Heart left ventricle (tissue), 13 donors: ENCODE measurements around the gene NCOR1.

Source experiments
- POLR2A ChIP-seq, 2 donors: fragments of 450-650 bp; IDR thresholded peaks; one replicate each; pipeline ENCODE4 v1.6.1; 2017; ENCODE audit warnings: antibody characterized with exemption in 2 of 2, mild to moderate bottlenecking in 2 of 2, moderate library complexity in 2 of 2
- TF ChIP-seq, protein P1 (sequence below), 12 donors: fragments of 200-600 bp; sonication (generic) in 4 of 12; IDR thresholded peaks; one replicate each; pipeline versions ENCODE4 v1.5.0 to v1.8.0; 2018 to 2022; ENCODE audit warnings: antibody characterized with exemption in 12 of 12, mild to moderate bottlenecking in 5 of 12
- donor health status: ischemic (EF 13 %, LVEDD 7.1; RV severe dilation, severe dysfunction).
- donor health status: DM: no; HTN: yes; CAD: no.
- donor health status: DM: no; HTN: no; CAD: no.
- donor health status: ischemic (EF 25% LVEDD 6.9; RV normal size, moderate dysfunction).
- donor health status: ischemic (EF 25% LVEDD 5.7; RV mildly dilated, moderate dysfunction).
- donor health status: ischemic (EF 35%, LVEDD 5.7; RV mildly dilated, moderate dysfunction).
- donor health status: nonischemic (EF 11% LVEDD 7.7; RV severe dilation, severe dysfunction).
- donor health status: DM: yes; HTN: yes; CAD: no.
- donor health status: PGD.
- donor health status: ischemic (EF 29% LVEDD 5.4; RV normal size, mild dysfunction).
- donor health status: nonischemic (EF 23%, LVEDD 6.1; RV moderate dilation, normal function).

DNA sequence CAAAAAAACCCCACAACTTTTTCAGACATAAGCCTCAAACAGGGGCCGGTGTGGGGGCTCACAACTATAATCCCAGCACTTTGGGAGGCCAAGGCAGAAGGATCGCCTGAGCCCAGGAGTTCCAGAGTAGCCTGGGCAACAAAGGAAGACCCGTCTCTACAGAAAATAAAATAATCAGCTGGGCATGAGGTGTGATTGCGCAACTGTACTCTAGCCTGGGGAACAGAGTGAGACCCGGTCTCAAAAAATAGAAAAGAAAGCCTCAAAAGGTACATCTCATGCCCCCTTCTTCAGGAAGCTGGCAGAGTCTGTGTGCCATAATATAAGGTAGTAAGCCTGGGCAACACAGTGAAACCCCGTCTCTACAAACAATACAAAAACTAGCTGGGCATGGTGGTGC is 219.0 kb downstream of the NCOR1 start:
- TF ChIP-seq, protein P1, sequence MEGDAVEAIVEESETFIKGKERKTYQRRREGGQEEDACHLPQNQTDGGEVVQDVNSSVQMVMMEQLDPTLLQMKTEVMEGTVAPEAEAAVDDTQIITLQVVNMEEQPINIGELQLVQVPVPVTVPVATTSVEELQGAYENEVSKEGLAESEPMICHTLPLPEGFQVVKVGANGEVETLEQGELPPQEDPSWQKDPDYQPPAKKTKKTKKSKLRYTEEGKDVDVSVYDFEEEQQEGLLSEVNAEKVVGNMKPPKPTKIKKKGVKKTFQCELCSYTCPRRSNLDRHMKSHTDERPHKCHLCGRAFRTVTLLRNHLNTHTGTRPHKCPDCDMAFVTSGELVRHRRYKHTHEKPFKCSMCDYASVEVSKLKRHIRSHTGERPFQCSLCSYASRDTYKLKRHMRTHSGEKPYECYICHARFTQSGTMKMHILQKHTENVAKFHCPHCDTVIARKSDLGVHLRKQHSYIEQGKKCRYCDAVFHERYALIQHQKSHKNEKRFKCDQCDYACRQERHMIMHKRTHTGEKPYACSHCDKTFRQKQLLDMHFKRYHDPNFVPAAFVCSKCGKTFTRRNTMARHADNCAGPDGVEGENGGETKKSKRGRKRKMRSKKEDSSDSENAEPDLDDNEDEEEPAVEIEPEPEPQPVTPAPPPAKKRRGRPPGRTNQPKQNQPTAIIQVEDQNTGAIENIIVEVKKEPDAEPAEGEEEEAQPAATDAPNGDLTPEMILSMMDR (IDR thresholded peaks at IDR 0.05), result no peak
- TF ChIP-seq POLR2A (IDR thresholded peaks at IDR 0.05), result no peak
